SU-DHL-6 (cell line): ENCODE measurements around the gene NDRG4.

ENCODE experiments used
- H2AFZ ChIP-seq: fragments of 200-600 bp; sonication (generic); 2 replicates; pipeline ENCODE4 v1.6.1; 2014; ENCODE audit warnings: low read depth, mild to moderate bottlenecking, moderate library complexity, mixed read lengths, antibody characterized with exemption, low read length; ENCODE audit not compliant: severe bottlenecking
- H3F3A ChIP-seq: fragments of 200-600 bp; shearing (Covaris generic); 2 replicates; pipeline ENCODE4 v1.6.0; 2016; ENCODE audit warnings: antibody characterized with exemption, mild to moderate bottlenecking; ENCODE audit not compliant: insufficient read depth
- H3K27ac ChIP-seq: fragments of 200-600 bp; sonication (generic); 2 replicates; pipeline ENCODE4 v1.5.1; 2016; ENCODE audit warnings: low read depth, mild to moderate bottlenecking, low read length, moderate library complexity, mixed read lengths
- H3K27me3 ChIP-seq: fragments of 200-600 bp; sonication (generic), shearing (Covaris generic); 2 replicates; pipeline ENCODE4 v1.6.0; 2014; ENCODE audit warnings: mild to moderate bottlenecking, low read length
- H3K36me3 ChIP-seq: fragments of 200-600 bp; sonication (generic); 2 replicates; pipeline ENCODE4 v1.6.1; 2014; ENCODE audit warnings: mild to moderate bottlenecking, low read length, mixed read lengths
- H3K4me2 ChIP-seq: fragments of 300-600, 200-600 bp; shearing (Covaris generic), sonication (generic); 2 replicates; pipeline ENCODE4 v1.6.0; 2014; ENCODE audit warnings: low read length, low read depth, mild to moderate bottlenecking; ENCODE audit not compliant: poor library complexity, severe bottlenecking
- H3K4me3 ChIP-seq: fragments of 200-600 bp; sonication (generic); 2 replicates; pipeline ENCODE4 v1.5.1; 2014; ENCODE audit warnings: antibody characterized with exemption, low read length, mild to moderate bottlenecking, mixed read lengths; ENCODE audit not compliant: insufficient read depth, poor library complexity, severe bottlenecking
- H3K79me2 ChIP-seq: fragments of 200-600 bp; sonication (generic); 2 replicates; pipeline ENCODE4 v1.6.1; 2014; ENCODE audit warnings: mild to moderate bottlenecking, low read length, moderate library complexity; ENCODE audit not compliant: insufficient read depth
- H3K9ac ChIP-seq: fragments of 200-600 bp; sonication (generic); 2 replicates; pipeline ENCODE4 v1.7.0; 2014; ENCODE audit warnings: mild to moderate bottlenecking, low read length
- H3K9me2 ChIP-seq: fragments of 200-600 bp; sonication (generic); replicated peaks from 2 replicates; pipeline ENCODE4 v1.6.1; 2014; ENCODE audit warnings: low read length; ENCODE audit not compliant: insufficient read depth
- H3K9me3 ChIP-seq: fragments of 200-600 bp; sonication (generic); 2 replicates; pipeline ENCODE4 v1.6.1; 2014; ENCODE audit warnings: low read length, mixed read lengths; ENCODE audit not compliant: insufficient read depth
- H4K20me1 ChIP-seq: fragments of 200-600 bp; sonication (generic); 2 replicates; pipeline ENCODE4 v1.6.1; 2014; ENCODE audit warnings: low read depth, mild to moderate bottlenecking, antibody characterized with exemption, low read length, moderate library complexity, mixed read lengths
- EZH2phosphoT487 ChIP-seq: fragments of 200-600 bp; sonication (generic), shearing (Covaris generic); conservative IDR thresholded peaks from 2 replicates; pipeline ENCODE4 v1.6.1; 2018; ENCODE audit warnings: mild to moderate bottlenecking, antibody characterized with exemption, low read length, moderate library complexity, mixed read lengths
- TF ChIP-seq, protein P1 (sequence below): fragments of 200-600 bp; sonication (generic); IDR thresholded peaks from one replicate; pipeline ENCODE4 v1.5.1; 2017; ENCODE audit warnings: antibody characterized with exemption, mild to moderate bottlenecking, low read length, moderate library complexity; ENCODE audit not compliant: insufficient read depth, poor library complexity, severe bottlenecking

The NDRG4 gene

GRCh38 chr16:58454856-58455255 lies 45.1 kb upstream of the NDRG4 start:
- H3K27me3 ChIP-seq, result no peaks in the 10 kb centered on the region
- no peak overlapping the region for H3K27ac ChIP-seq
- H2AFZ ChIP-seq, result no peak overlapping the region
- H3K9me2 ChIP-seq, result no peaks in the 10 kb centered on the region
- H3K4me3 ChIP-seq, result no peak overlapping the region
- no peaks in the 10 kb centered on the region for H3K36me3 ChIP-seq
- H4K20me1 ChIP-seq, result no peaks in the 10 kb centered on the region; the same call in 1 of the 2 replicates
- H3K79me2 ChIP-seq, result no peaks in the 10 kb centered on the region
- H3F3A ChIP-seq, result no peaks in the 10 kb centered on the region
- H3K9ac ChIP-seq, result no peak overlapping the region
- no peaks in the 10 kb centered on the region for H3K9me3 ChIP-seq
- TF ChIP-seq, protein P1, sequence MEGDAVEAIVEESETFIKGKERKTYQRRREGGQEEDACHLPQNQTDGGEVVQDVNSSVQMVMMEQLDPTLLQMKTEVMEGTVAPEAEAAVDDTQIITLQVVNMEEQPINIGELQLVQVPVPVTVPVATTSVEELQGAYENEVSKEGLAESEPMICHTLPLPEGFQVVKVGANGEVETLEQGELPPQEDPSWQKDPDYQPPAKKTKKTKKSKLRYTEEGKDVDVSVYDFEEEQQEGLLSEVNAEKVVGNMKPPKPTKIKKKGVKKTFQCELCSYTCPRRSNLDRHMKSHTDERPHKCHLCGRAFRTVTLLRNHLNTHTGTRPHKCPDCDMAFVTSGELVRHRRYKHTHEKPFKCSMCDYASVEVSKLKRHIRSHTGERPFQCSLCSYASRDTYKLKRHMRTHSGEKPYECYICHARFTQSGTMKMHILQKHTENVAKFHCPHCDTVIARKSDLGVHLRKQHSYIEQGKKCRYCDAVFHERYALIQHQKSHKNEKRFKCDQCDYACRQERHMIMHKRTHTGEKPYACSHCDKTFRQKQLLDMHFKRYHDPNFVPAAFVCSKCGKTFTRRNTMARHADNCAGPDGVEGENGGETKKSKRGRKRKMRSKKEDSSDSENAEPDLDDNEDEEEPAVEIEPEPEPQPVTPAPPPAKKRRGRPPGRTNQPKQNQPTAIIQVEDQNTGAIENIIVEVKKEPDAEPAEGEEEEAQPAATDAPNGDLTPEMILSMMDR, result no peak
- TF ChIP-seq EZH2phosphoT487, result no peak
- no peak overlapping the region for H3K4me2 ChIP-seq

DNA sequence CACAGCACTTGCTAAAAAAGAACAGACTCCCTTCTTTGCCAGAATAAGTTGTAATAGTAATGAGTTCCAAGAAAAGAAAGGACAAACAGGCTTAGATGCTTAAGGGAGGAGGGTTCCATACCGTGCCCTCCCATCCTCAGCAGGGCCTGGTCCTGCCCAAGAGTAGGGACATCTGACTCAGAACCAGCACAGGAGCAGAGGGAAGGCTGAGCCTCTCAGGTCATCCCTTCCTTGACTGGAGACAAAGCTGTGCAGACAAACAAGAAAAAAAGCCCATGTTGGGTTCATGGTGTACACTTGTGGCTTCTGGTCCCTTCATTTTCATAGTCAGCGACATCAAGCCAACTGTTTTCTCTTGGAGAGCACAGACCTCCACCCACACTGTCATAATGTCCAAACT lies 44.2 kb upstream of the NDRG4 start:
- Histone ChIP-seq H3K27me3 (no peaks in the 10 kb centered on the region), H3K27ac (no peak overlapping the region), H3K36me3 (no peaks in the 10 kb centered on the region), H3K4me2 (no peak overlapping the region), H3K9me2 (no peaks in the 10 kb centered on the region), H3K9ac (no peak overlapping the region), H2AFZ (no peak overlapping the region), H3K9me3 (no peaks in the 10 kb centered on the region), H3F3A (no peaks in the 10 kb centered on the region), H4K20me1 (no peaks in the 10 kb centered on the region; the same call in 1 of the 2 replicates), H3K79me2 (no peaks in the 10 kb centered on the region), H3K4me3 (no peak overlapping the region)
- TF ChIP-seq, protein P1, result no peak
- TF ChIP-seq EZH2phosphoT487, result no peak

GRCh38 chr16:58456193-58456592 lies 43.8 kb upstream of the NDRG4 start:
- no peaks in the 10 kb centered on the region for H3K27me3 ChIP-seq
- H3K27ac ChIP-seq, result no peak overlapping the region
- no peaks in the 10 kb centered on the region for H3K9me2 ChIP-seq
- no peak overlapping the region for H2AFZ ChIP-seq
- H3K9me3 ChIP-seq, result no peaks in the 10 kb centered on the region
- TF ChIP-seq EZH2phosphoT487, result no peak
- TF ChIP-seq, protein P1, result no peak
- H3K36me3 ChIP-seq, result no peaks in the 10 kb centered on the region
- no peaks in the 10 kb centered on the region for H3F3A ChIP-seq
- no peak overlapping the region for H3K9ac ChIP-seq
- H3K4me3 ChIP-seq, result no peak overlapping the region
- no peaks in the 10 kb centered on the region for H3K79me2 ChIP-seq
- H4K20me1 ChIP-seq, result no peaks in the 10 kb centered on the region
- H3K4me2 ChIP-seq, result no peak overlapping the region
